ENCODE measurements around the gene DGKB. TPM values are rescaled to one million over a fixed set of nuclear protein-coding genes. Genes with fewer than 3 reads are reported as not detected.

The DGKB gene
- total RNA-seq, 2 donors from 2014 or later: 0.44 to 0.63 TPM

- H3K36me3 ChIP-seq: no peaks in the 10 kb centered on the region
- H3K4me1 ChIP-seq: no peaks in the 10 kb centered on the region
- no peaks in the 10 kb centered on the region for H3K9me3 ChIP-seq
- TF ChIP-seq CTCF (IDR thresholded peaks at IDR 0.05): no peak
- no peak for DNase-seq (ENCODE audit: low spot score)
- no peak overlapping the region for H3K27ac ChIP-seq
- H3K4me3 ChIP-seq: no peak overlapping the region
- H3K27me3 ChIP-seq: no peaks in the 10 kb centered on the region
Observed at GRCh38 chr7:14931511-14932215, 29.1 kb upstream of the DGKB start.

GRCh38 chr7:14924398-14924797, 21.8 kb upstream of the DGKB start:
- Histone ChIP-seq H3K4me3 (no peak overlapping the region), H3K36me3 (no peaks in the 10 kb centered on the region), H3K9me3 (no peaks in the 10 kb centered on the region), H3K4me1 (no peaks in the 10 kb centered on the region), H3K27me3 (no peaks in the 10 kb centered on the region), H3K27ac (no peak overlapping the region)
- no peak for DNase-seq (ENCODE audit: low spot score)
- TF ChIP-seq CTCF (IDR thresholded peaks at IDR 0.05): no peak

- Histone ChIP-seq H3K36me3 (no peaks in the 10 kb centered on the region), H3K4me3 (no peak overlapping the region), H3K4me1 (no peaks in the 10 kb centered on the region), H3K9me3 (no peaks in the 10 kb centered on the region), H3K27ac (no peak overlapping the region), H3K27me3 (no peaks in the 10 kb centered on the region)
- DNase-seq (ENCODE audit: low spot score): no peak
- no peak for TF ChIP-seq CTCF (IDR thresholded peaks at IDR 0.05)
Observed at GRCh38 chr7:14911077-14911476, 8.5 kb upstream of the DGKB start.

GRCh38 chr7:14908697-14909096, 6.1 kb upstream of the DGKB start:
- H3K4me1 ChIP-seq: no peaks in the 10 kb centered on the region
- H3K27me3 ChIP-seq: no peaks in the 10 kb centered on the region
- no peaks in the 10 kb centered on the region for H3K36me3 ChIP-seq
- no peaks in the 10 kb centered on the region for H3K9me3 ChIP-seq
- H3K4me3 ChIP-seq: no peak overlapping the region
- no peak for DNase-seq (ENCODE audit: low spot score)
- no peak for TF ChIP-seq CTCF (IDR thresholded peaks at IDR 0.05)
- no peak overlapping the region for H3K27ac ChIP-seq

- Histone ChIP-seq H3K9me3 (no peaks in the 10 kb centered on the region), H3K4me1 (peaks cover 0 to 7% of the 10 kb centered on the region in 2 donors), H3K4me3 (no peak overlapping the region), H3K27ac (no peak overlapping the region), H3K27me3 (no peaks in the 10 kb centered on the region), H3K36me3 (no peaks in the 10 kb centered on the region)
- no peak for TF ChIP-seq CTCF (IDR thresholded peaks at IDR 0.05)
- no peak for DNase-seq (ENCODE audit: low spot score)
Observed at GRCh38 chr7:14905764-14906163, 3.2 kb upstream of the DGKB start.

- H3K27me3 ChIP-seq: no peaks in the 10 kb centered on the region
- no peaks in the 10 kb centered on the region for H3K36me3 ChIP-seq
- H3K9me3 ChIP-seq: no peaks in the 10 kb centered on the region
- no peak for TF ChIP-seq CTCF (IDR thresholded peaks at IDR 0.05)
- H3K27ac ChIP-seq: no peak overlapping the region
- H3K4me3 ChIP-seq: no peak overlapping the region
- no peak for DNase-seq (ENCODE audit: low spot score)
- H3K4me1 ChIP-seq: peaks cover 0 to 7% of the 10 kb centered on the region in 2 donors
Observed at GRCh38 chr7:14900051-14900450, 2.5 kb downstream of the DGKB start.
